ENCODE data around the gene CD164.

- no peak for TF ChIP-seq CTCF (IDR thresholded peaks at IDR 0.05)
- TF ChIP-seq NFIC (IDR thresholded peaks at IDR 0.05; ENCODE audit: borderline replicate concordance): no peak
- TF ChIP-seq TCF12 (IDR thresholded peaks at IDR 0.05): no peak
- no peak for TF ChIP-seq GABPA (IDR thresholded peaks at IDR 0.05; ENCODE audit: low read depth)
- no peak for TF ChIP-seq SIN3A (IDR thresholded peaks at IDR 0.05; ENCODE audit: borderline replicate concordance, low read depth, low read length)
- no peak for TF ChIP-seq JUND (IDR thresholded peaks at IDR 0.05)
- no peak for TF ChIP-seq ELF1 (IDR thresholded peaks at IDR 0.05)
- TF ChIP-seq RXRA (IDR thresholded peaks at IDR 0.05; ENCODE audit: borderline replicate concordance, low read depth): no peak
These were observed 23.0 kb downstream of the CD164 start for GRCh38 chr6:109359248-109359647.
